Measurements from ENCODE around the gene TNFAIP1. TPM values are rescaled to one million over a fixed set of nuclear protein-coding genes. Genes with fewer than 3 reads are reported as not detected.

Gene TNFAIP1
- 39.2 TPM for total RNA-seq

GRCh38 chr17:28335201-28335958 is at the start of gene TNFAIP1, which contains the start of gene IFT20:
TSS of gene TNFAIP1 (plus strand) at chr17:28335761. CDS start at chr17:28339522, 3,761 bp downstream.
TSS of gene IFT20 (minus strand) at chr17:28335472. CDS start at chr17:28331985, 3,487 bp downstream.

GRCh38 chr17:28318759-28319597 is 16.6 kb upstream of the TNFAIP1 start, which contains the start of gene TMEM97:
TSS of gene TMEM97 (plus strand) at chr17:28319200. CDS start at chr17:28319240, 40 bp downstream.

GRCh38 chr17:28357061-28357900 is 21.7 kb downstream of the TNFAIP1 start, which contains the start of gene POLDIP2:
TSS of gene POLDIP2 (minus strand) at chr17:28357527. CDS start at chr17:28357448, 79 bp downstream.

GRCh38 chr17:28364665-28365363 is 29.3 kb downstream of the TNFAIP1 start, which contains the start of gene SEBOX:
TSS of gene SEBOX (minus strand) at chr17:28365199. CDS start at chr17:28365151, 48 bp downstream.

GRCh38 chr17:28370035-28370743 is 34.6 kb downstream of the TNFAIP1 start, which contains the start of gene VTN:
TSS of gene VTN (minus strand) at chr17:28370307. CDS start at chr17:28370203, 104 bp downstream.

GRCh38 chr17:28371245-28372202 is 36.0 kb downstream of the TNFAIP1 start, which contains the start of gene SARM1:
TSS of gene SARM1 (plus strand) at chr17:28371694. CDS start at chr17:28372033, 339 bp downstream.

Other genes with a start within 250 kb of the TNFAIP1 start
- gene TMEM97, start 16.6 kb upstream of the TNFAIP1 start, total RNA-seq = 25.8 TPM
- gene IFT20, start 289 bp upstream of the TNFAIP1 start, total RNA-seq = 33.7 TPM
- gene POLDIP2, start 21.8 kb downstream of the TNFAIP1 start, total RNA-seq = 49.4 TPM
- not detected for gene SEBOX, start 29.4 kb downstream of the TNFAIP1 start, total RNA-seq
- 0.69 TPM for gene VTN, start 34.5 kb downstream of the TNFAIP1 start, total RNA-seq
- gene SARM1, start 35.9 kb downstream of the TNFAIP1 start, total RNA-seq = 32.8 TPM
- gene SLC46A1, start 70.5 kb downstream of the TNFAIP1 start, total RNA-seq = 18.2 TPM
- gene SLC13A2, start 137.9 kb downstream of the TNFAIP1 start, total RNA-seq = not detected
- gene FOXN1, start 170.6 kb downstream of the TNFAIP1 start, total RNA-seq = not detected
- gene UNC119, start 216.9 kb downstream of the TNFAIP1 start, total RNA-seq = 35.8 TPM
- 30.2 TPM for gene PIGS, start 235.8 kb downstream of the TNFAIP1 start, total RNA-seq
- gene ALDOC, start 241.1 kb downstream of the TNFAIP1 start, total RNA-seq = 249 TPM

Data from diencephalon (tissue), 1 donor.